Neuronal stem cell (in vitro differentiated cells): ENCODE data around the gene METTL24.

ENCODE experiments used
- DNase-seq: peaks from one replicate; pipeline ENCODE4 v3.0.0-alpha.2; 2013; ENCODE audit warnings: low spot score
- H2AFZ ChIP-seq: one replicate; pipeline ENCODE4 v1.6.1; 2013; ENCODE audit warnings: mild to moderate bottlenecking, low read length, inconsistent platforms
- H2AK5ac ChIP-seq: 2 replicates; pipeline ENCODE4 v1.6.1; 2013; ENCODE audit warnings: low read depth, mild to moderate bottlenecking, inconsistent platforms, low read length, moderate library complexity, mixed read lengths
- H2BK120ac ChIP-seq: 2 replicates; pipeline ENCODE4 v1.6.1; 2013; ENCODE audit warnings: low read depth, mild to moderate bottlenecking, inconsistent platforms, low read length, moderate library complexity, mixed read lengths
- H2BK12ac ChIP-seq: one replicate; pipeline ENCODE4 v1.6.1; 2013; ENCODE audit warnings: low read length, inconsistent platforms
- H2BK15ac ChIP-seq: 2 replicates; pipeline ENCODE4 v1.6.1; 2013; ENCODE audit warnings: mild to moderate bottlenecking, low read length, inconsistent platforms, mixed read lengths
- H2BK5ac ChIP-seq: one replicate; pipeline ENCODE4 v1.6.1; 2013; ENCODE audit warnings: inconsistent platforms, mild to moderate bottlenecking, low read length, moderate library complexity
- H3K14ac ChIP-seq: one replicate; pipeline ENCODE4 v1.6.1; 2013; ENCODE audit warnings: low read length, inconsistent platforms
- H3K18ac ChIP-seq: 2 replicates; pipeline ENCODE4 v1.6.1; 2013; ENCODE audit warnings: low read length, inconsistent platforms
- H3K23ac ChIP-seq: 2 replicates; pipeline ENCODE4 v1.6.1; 2013; ENCODE audit warnings: low read depth, mild to moderate bottlenecking, mixed read lengths, low read length, inconsistent platforms; ENCODE audit not compliant: poor library complexity
- H3K27ac ChIP-seq: replicated peaks from 3 replicates; pipeline ENCODE4 v1.5.1; 2013; ENCODE audit warnings: low read length, inconsistent platforms
- H3K27me3 ChIP-seq, 3 experiments: 2 replicates each; pipeline ENCODE4 v1.6.1; 2013; ENCODE audit warnings: low read length in 3 of 3, mild to moderate bottlenecking in 2 of 3, inconsistent platforms in 1 of 3, low read depth in 1 of 3, mixed read lengths in 1 of 3, moderate library complexity in 1 of 3; ENCODE audit not compliant: control insufficient read depth in 3 of 3, insufficient read depth in 3 of 3
- H3K36me3 ChIP-seq, 2 donors: replicated peaks in 1 of 2; 2 replicates each; pipeline ENCODE4 v1.6.1; 2013; ENCODE audit warnings: low read length in 2 of 2; ENCODE audit not compliant: control insufficient read depth in 2 of 2, insufficient read depth in 2 of 2
- H3K4ac ChIP-seq: 2 replicates; pipeline ENCODE4 v1.6.1; 2013; ENCODE audit warnings: inconsistent platforms, mild to moderate bottlenecking, low read length, moderate library complexity
- H3K4me1 ChIP-seq, 2 donors: 1 replicate in 1 of 2; 2 replicates in 1 of 2; pipeline ENCODE4 v1.6.1; 2013; ENCODE audit warnings: low read length in 2 of 2, low read depth in 1 of 2; ENCODE audit not compliant: control insufficient read depth in 2 of 2, insufficient read depth in 1 of 2
- H3K4me2 ChIP-seq: one replicate; pipeline ENCODE4 v1.6.1; 2013; ENCODE audit warnings: mild to moderate bottlenecking, low read length, inconsistent platforms; ENCODE audit not compliant: insufficient read depth, poor library complexity, severe bottlenecking
- H3K4me3 ChIP-seq, 2 donors: 2 replicates each; pipeline ENCODE4 v1.5.1; 2013; ENCODE audit warnings: low read length in 2 of 2, mild to moderate bottlenecking in 2 of 2, inconsistent platforms in 1 of 2, moderate library complexity in 1 of 2
- H3K79me1 ChIP-seq: one replicate; pipeline ENCODE4 v1.6.1; 2013; ENCODE audit warnings: low read depth, mild to moderate bottlenecking, inconsistent platforms, low read length, moderate library complexity
- H3K9ac ChIP-seq: one replicate; pipeline ENCODE4 v1.6.1; 2013; ENCODE audit warnings: mild to moderate bottlenecking, low read depth, low read length, inconsistent platforms; ENCODE audit not compliant: poor library complexity
- H3K9me3 ChIP-seq, 2 donors: replicated peaks in 1 of 2; 2 replicates each; pipeline versions ENCODE3 to v1.6.1; 2013; ENCODE audit warnings: low read length in 2 of 2, mild to moderate bottlenecking in 2 of 2, inconsistent platforms in 1 of 2, low read depth in 1 of 2, mixed read lengths in 1 of 2, moderate library complexity in 1 of 2; ENCODE audit not compliant: control insufficient read depth in 2 of 2, insufficient read depth in 1 of 2
- H4K8ac ChIP-seq: one replicate; pipeline ENCODE4 v1.6.1; 2013; ENCODE audit warnings: low read depth, mild to moderate bottlenecking, inconsistent platforms, low read length, moderate library complexity
- H4K91ac ChIP-seq: one replicate; pipeline ENCODE4 v1.6.1; 2013; ENCODE audit warnings: low read length, low read depth, mild to moderate bottlenecking, inconsistent platforms; ENCODE audit not compliant: poor library complexity
- WGBS, 2 donors: extraction: QIAGEN DNeasy Blood & Tissue Kit; methylation state at CpG; one replicate each; pipeline ENCODE4 v1.1.7; 2013; ENCODE audit warnings: missing lambda C conversion rate in 2 of 2, mixed read lengths in 1 of 2; ENCODE audit not compliant: insufficient read length in 2 of 2, insufficient replicate concordance in 1 of 2; ENCODE audit errors: extremely low coverage in 2 of 2; 5-methylcytosine and 5-hydroxymethylcytosine counted together

Gene METTL24

DNA sequence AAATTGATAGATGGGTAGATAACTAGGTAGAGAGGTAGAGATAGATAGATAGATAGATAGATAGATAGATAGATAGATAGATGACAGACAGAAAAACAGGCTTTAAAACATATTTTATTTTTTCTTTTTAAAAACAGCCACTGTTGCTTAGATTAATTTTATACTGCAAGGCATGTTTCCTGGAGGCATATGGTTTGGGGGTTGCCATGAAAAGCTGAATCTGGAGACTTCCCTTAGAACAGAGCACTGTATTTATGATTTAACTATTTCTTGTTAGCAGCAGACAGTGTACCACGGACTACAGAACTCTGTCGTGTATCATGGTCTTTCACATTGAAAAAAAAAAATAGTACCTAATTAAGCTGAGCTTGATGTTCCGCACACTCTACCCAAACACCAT is 38.8 kb downstream of the METTL24 start:
- Histone ChIP-seq H3K23ac (no peak overlapping the region), H3K9me3 (no peaks in the 10 kb centered on the region), H2BK15ac (no peak overlapping the region), H3K14ac (no peak overlapping the region), H3K4ac (no peak overlapping the region), H3K27me3 (no peaks in the 10 kb centered on the region), H2BK120ac (no peak overlapping the region), H3K18ac (no peak overlapping the region), H3K27ac (no peak overlapping the region), H3K4me1 (peaks cover 11 to 19% of the 10 kb centered on the region in 2 donors), H2BK12ac (no peak overlapping the region), H3K4me3 (no peak overlapping the region), H4K8ac (no peak overlapping the region), H3K79me1 (no peaks in the 10 kb centered on the region), H2AFZ (no peak overlapping the region), H2BK5ac (no peak overlapping the region), H2AK5ac (no peak overlapping the region), H3K9ac (no peak overlapping the region), H4K91ac (no peak overlapping the region), H3K4me2 (no peak overlapping the region), H3K36me3 (no peaks in the 10 kb centered on the region)
- WGBS, 2 donors = no CpG with 5 or more reads among the region's 3 CpGs
- no peak for DNase-seq

DNA sequence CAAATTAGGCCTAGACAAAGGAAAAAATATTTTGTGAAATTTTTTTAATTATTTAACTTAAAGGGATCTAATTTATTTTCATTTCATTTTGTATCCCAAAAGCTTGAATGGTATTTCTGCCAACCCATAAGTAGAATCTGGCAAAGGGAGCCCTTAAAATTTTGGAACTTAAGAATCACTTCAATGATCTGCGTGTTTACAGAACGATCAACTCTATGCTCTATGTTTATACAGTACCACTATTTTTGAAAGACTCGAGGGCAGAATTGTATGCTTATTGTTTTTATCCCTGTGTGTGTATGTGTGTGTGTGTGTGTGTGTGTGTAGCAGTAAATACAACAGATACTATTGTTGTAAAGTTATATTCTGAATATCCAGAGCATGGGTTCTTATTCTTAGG is 39.2 kb downstream of the METTL24 start:
- Histone ChIP-seq H3K36me3 (no peaks in the 10 kb centered on the region), H3K27ac (no peak overlapping the region), H2BK5ac (no peak overlapping the region)

DNA sequence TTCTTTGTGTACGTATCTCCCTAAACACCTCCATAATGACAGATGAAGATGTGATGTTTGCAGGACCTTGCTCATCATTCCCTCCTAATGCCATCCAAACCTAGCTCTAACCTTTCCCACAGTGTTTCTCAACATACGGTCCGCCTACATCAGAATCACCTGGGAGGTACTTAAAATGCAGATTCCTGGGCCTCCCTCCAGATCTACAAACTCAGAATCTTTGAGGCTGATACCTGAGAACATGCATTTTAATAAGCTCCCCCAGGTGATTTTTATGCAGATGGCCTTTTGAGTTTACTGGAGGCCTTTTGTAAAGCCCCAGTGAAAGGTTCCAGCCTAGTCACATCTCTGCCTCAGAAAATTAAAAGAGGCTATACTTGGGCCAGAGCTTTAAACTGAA is 40.5 kb downstream of the METTL24 start:
- no peak overlapping the region for H2BK15ac ChIP-seq
- no peak overlapping the region for H3K9ac ChIP-seq
- H3K4me3 ChIP-seq = no peak overlapping the region
- no peak overlapping the region for H3K27ac ChIP-seq
- H3K4ac ChIP-seq = no peak overlapping the region
- H3K27me3 ChIP-seq = no peaks in the 10 kb centered on the region
- H3K9me3 ChIP-seq = no peaks in the 10 kb centered on the region
- no peak overlapping the region for H2BK120ac ChIP-seq
- H3K14ac ChIP-seq = no peak overlapping the region
- no peak overlapping the region for H2BK5ac ChIP-seq
- DNase-seq = no peak
- H2BK12ac ChIP-seq = no peak overlapping the region
- no peak overlapping the region for H3K18ac ChIP-seq
- H3K4me1 ChIP-seq = peaks cover 5 to 9% of the 10 kb centered on the region in 2 donors
- no peaks in the 10 kb centered on the region for H3K79me1 ChIP-seq
- H4K8ac ChIP-seq = no peak overlapping the region
- no peak overlapping the region for H2AK5ac ChIP-seq
- H3K23ac ChIP-seq = no peak overlapping the region
- WGBS, 2 donors = no CpG with 5 or more reads among the region's 3 CpGs
- H3K4me2 ChIP-seq = no peak overlapping the region
- H4K91ac ChIP-seq = no peak overlapping the region
- H2AFZ ChIP-seq = no peak overlapping the region
- H3K36me3 ChIP-seq = no peaks in the 10 kb centered on the region

More for the DNA sequence above, 39.2 kb downstream of the METTL24 start:
- Histone ChIP-seq H3K14ac (no peak overlapping the region), H3K79me1 (no peaks in the 10 kb centered on the region), H3K4me3 (no peak overlapping the region), H3K18ac (no peak overlapping the region), H4K91ac (no peak overlapping the region), H3K9me3 (no peaks in the 10 kb centered on the region), H3K4me1 (peaks cover 11 to 19% of the 10 kb centered on the region in 2 donors), H2BK12ac (no peak overlapping the region), H2AFZ (no peak overlapping the region), H3K4me2 (no peak overlapping the region), H2BK15ac (no peak overlapping the region), H3K9ac (no peak overlapping the region), H2BK120ac (no peak overlapping the region), H3K23ac (no peak overlapping the region), H4K8ac (no peak overlapping the region), H3K4ac (no peak overlapping the region), H3K27me3 (no peaks in the 10 kb centered on the region), H2AK5ac (no peak overlapping the region)
- WGBS, 2 donors = no CpG with 5 or more reads among the region's 3 CpGs
- DNase-seq = no peak

DNA sequence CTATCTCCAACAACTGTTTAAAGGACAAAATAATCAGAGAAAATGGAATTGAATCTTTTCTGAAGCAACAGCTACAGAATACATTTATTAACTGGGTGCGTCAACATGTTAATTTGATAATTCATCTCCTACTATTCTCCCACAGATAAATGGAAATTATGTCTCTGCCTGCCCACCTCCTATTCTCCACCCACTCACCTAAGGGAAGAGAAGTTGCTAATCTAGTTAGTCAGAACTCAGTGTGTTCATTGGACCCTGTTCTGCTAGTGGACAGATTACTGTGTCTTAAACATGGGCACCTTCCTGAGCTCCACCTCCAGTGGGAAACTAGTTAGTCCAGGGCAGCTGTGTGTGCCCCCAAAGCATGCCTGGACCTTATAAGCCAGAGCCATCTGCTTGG is 41.0 kb downstream of the METTL24 start:
- no CpG with 5 or more reads among the region's 1 CpG for WGBS, 2 donors
- Histone ChIP-seq H4K8ac (no peak overlapping the region), H3K4ac (no peak overlapping the region), H2BK5ac (no peak overlapping the region), H3K9ac (no peak overlapping the region), H3K4me1 (peaks cover 2 to 4% of the 10 kb centered on the region in 2 donors), H3K27me3 (no peaks in the 10 kb centered on the region), H4K91ac (no peak overlapping the region), H3K9me3 (no peaks in the 10 kb centered on the region), H3K4me3 (no peak overlapping the region), H3K14ac (no peak overlapping the region), H3K18ac (no peak overlapping the region), H2BK120ac (no peak overlapping the region), H2BK12ac (no peak overlapping the region), H2AK5ac (no peak overlapping the region), H2AFZ (no peak overlapping the region), H3K79me1 (no peaks in the 10 kb centered on the region), H3K27ac (no peak overlapping the region), H3K23ac (no peak overlapping the region), H2BK15ac (no peak overlapping the region), H3K4me2 (no peak overlapping the region), H3K36me3 (no peaks in the 10 kb centered on the region)
- DNase-seq = no peak
